ENCODE results near the gene ACSL3.

Gene ACSL3

GRCh38 chr2:222942561-222942960 lies 81.7 kb downstream of the ACSL3 start:
- no peak for DNase-seq (ENCODE audit: low spot score)

DNA sequence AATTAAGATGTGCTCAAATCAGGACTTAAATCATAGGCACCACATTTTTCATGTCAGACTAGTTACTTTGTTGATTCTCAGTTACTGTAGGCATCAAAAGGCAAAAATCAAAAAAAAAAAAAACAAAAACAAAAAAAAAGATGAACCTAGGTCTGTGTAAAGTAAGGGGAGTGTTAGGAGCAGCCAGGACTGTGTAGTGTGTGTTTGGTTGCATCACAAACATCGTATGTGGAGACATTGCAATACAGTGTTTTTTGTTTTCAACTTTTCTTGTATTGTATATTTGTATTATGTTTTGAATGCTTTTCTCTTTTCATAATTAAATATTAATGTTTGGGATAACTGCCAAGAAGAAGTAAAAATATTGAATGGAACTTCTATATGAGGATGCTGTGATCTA lies 82.1 kb downstream of the ACSL3 start:
- no peak for DNase-seq (ENCODE audit: low spot score)

DNA sequence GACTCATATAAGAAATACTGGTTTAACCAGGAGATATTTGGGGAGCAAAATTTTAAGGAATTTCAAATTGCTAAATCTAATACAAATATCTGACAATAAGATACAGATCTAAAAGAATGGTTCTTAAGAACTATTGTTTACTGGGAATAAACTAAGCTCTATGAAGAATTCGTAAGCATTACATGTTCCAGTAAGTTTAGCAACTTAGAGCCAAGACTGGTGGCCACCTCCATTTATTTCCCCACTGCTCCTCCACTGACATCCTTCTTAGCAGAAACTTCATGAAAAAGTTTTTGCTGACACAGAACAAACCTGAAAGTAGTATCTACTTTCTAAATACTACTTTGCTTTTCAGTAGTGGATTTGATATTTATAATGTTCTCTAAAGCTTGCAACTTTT lies 83.0 kb downstream of the ACSL3 start:
- DNase-seq (ENCODE audit: low spot score): peak; percentile 16

DNA sequence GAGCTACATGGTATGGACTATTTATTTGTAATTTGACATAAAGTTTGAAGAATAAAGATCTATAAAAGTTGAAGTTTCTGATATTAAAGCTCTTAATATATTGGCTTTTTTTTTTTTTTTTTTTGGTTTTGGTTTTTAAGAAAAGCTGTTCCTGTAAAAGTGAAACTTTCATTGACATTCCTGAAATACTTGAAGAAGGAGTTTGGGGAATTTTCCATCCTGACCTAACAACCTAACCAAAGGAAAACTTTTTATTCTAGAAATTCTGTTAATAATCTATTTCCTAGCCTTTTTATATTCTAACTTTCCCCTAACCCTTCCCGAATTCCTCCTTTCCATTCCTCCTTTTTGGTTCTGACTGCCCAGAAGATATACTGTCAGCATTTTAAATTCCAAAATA lies 83.7 kb downstream of the ACSL3 start:
- DNase-seq (ENCODE audit: low spot score): no peak

DNA sequence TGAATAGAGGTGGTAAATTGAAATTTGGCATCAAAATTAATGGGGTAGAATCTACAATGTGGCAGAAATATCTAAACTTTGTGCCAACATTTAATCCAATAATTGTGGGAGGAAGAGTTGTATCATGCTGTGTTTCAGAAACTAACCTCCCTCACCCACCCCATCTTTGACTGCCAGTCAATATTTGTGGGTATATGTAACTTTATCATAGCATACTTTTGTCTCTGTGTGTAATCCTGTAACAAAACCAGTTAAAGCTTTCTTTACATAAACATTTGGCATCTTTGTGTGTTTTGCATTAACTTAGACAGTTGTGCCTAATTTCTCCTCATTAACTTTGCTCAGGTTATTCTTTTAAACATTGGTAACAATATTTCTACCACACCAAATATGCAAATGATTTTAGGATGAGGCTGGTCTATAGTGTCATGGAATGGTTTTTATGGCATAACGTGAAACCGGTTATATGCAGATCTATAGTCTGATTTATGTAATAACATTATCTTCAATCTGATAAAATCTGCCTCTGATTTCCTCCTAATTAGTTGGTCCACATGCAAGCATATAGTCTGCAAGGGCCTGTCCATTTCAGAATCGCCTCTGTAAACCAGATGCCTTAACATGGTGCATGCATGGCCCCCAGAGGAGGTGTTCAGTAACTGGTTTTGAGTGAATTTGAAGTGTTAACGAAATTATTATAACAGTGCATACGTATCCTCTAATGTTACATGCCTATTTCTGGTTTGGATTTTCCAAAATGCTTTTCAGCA lies 84.3 kb downstream of the ACSL3 start:
- DNase-seq (ENCODE audit: low spot score): no peak

DNA sequence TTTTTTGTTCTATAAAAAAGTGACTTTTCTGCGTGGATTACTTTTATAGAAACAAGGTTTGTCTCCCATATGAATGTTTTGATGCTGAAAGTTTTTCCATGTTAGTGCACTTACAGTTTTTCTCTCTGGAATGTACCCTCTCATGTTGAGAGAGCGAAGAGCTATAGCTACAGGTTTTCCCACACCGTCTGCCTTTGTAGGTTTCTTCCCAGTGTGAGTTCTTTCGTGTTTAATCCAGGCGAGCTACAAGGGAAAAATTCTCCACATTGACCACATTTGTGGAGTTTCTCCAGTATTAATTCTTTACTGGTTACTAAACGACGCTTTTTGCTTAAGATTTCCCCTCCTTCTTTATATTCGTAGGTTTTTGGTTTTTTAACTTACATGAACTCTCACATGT lies 85.1 kb downstream of the ACSL3 start:
- no peak for DNase-seq (ENCODE audit: low spot score)

GRCh38 chr2:222946700-222947287 lies 86.0 kb downstream of the ACSL3 start:
- DNase-seq (ENCODE audit: low spot score): no peak

- no peak for DNase-seq (ENCODE audit: low spot score)
Observed at GRCh38 chr2:222949073-222949472, 88.2 kb downstream of the ACSL3 start.

DNA sequence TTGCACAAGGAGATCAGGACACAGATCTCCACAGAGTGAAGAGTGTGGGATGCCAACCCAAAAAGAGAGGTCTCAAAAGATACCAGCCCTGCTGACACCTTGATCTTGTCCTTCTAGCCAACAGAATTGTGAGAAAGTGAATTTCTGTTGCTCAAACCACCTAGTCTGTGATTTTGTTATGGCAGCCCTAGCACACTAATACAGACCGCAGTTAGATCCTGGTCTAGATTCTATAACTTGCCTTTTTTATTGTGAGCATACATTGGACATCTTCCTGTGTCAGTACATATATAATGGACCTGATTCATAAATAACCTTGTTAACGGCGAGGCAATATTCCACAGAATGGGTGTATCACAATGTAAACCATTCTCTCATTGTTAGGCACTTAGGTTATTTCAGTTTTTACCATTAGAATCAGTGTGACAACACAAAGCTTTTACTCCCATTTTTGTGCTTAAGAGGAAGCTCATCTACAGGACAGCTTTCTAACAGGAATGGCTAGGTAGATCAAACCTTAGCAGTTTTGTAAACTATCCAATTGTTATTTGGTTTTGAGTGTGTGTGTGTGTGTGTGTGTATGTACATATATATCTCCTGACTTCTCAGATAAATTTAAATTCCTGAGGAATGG lies 89.0 kb downstream of the ACSL3 start:
- DNase-seq (ENCODE audit: low spot score): no peak

DNA sequence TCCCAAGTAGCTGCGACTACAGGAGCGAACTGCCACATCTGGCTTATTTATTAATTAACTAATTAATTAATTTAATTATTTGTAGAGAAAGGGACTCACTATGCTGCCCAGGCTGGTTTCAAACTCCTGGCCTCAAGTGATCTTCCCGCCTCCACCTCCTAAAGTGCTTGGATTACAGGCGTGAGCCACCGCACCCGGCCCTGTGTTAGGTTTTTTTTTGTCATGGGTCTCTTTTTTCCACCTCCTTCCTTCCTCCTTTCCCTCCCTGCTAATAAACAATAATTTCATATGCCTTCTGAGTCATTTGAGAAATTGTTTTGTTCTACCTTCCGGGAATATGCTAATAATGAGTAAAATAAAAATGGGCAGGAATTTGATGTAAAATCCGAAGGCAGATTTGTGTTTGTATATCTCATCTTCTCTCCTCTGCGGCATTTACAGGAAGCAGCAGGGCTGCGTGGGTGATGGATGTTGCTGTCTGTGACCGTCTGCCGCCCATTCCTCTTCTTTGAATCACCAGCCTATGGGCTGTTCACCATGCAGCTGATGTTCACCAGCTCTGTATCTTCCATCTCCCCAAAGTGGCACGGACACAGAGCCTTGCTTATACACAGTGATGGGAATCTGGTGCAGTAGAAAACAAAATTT lies 89.9 kb downstream of the ACSL3 start:
- peak; percentile 70 for DNase-seq (ENCODE audit: low spot score)

DNA sequence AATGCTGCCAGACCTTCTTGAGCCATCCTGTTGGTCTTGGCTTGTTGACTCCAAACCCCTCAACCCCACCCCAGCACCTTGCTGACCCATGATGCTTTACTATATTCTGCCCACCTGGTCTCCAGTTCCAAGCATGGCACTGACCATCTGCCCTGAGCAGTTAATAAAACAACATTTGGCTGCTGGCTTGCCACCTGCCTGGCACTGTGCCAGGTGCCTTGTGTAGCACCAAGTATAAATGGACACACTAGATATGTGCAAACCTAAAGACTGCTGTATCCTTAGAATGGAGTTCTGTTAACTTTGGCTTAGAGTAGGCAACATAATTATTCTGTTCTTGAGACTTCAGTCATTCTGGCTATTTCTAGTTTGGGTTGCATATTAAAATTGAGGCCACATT lies 91.4 kb downstream of the ACSL3 start:
- no peak for DNase-seq (ENCODE audit: low spot score)

- DNase-seq (ENCODE audit: low spot score): no peak
Observed at GRCh38 chr2:222955008-222955407, 94.2 kb downstream of the ACSL3 start.

DNA sequence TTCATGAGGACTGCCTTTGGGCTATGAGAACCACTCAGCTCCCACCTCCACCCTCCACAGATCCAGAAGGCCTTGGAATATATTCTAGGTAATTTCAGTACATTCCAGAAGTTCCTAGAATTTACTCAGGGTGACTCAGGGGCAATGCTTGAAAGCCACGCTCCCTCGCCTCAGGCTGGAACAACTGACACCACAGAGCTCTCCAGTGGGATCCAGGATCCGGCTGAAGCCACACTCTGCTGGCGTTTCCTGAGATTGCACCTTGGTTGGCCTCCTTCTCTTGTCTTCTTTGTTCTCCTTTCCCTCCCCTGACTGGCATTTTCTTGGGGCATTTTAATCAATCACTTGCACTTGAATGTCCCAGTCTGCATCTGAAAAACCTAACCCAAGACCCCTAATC lies 98.5 kb downstream of the ACSL3 start:
- DNase-seq (ENCODE audit: low spot score): peak; percentile 92

- DNase-seq (ENCODE audit: low spot score): peak; percentile 36
Observed at GRCh38 chr2:222960126-222960525, 99.3 kb downstream of the ACSL3 start.

DNA sequence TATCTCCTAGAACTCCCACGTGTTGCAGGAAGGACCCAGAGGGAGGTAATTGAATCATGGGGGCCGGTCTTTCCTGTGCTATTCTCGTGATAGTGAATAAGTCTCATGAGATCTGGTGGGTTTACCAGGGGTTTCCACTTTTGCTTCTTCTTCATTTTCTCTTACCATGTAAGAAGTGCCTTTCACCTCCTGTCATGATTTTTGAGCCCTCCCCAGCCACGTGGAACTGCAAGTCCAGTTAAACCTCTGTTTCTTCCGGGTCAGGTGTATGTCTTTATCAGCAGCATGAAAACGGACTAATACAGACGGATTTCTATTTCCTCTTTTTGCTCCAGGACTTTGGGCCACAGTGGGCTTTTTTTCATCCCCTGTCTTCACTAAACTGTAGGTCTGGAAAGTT lies 102.8 kb downstream of the ACSL3 start:
- no peak for DNase-seq (ENCODE audit: low spot score)

DNA sequence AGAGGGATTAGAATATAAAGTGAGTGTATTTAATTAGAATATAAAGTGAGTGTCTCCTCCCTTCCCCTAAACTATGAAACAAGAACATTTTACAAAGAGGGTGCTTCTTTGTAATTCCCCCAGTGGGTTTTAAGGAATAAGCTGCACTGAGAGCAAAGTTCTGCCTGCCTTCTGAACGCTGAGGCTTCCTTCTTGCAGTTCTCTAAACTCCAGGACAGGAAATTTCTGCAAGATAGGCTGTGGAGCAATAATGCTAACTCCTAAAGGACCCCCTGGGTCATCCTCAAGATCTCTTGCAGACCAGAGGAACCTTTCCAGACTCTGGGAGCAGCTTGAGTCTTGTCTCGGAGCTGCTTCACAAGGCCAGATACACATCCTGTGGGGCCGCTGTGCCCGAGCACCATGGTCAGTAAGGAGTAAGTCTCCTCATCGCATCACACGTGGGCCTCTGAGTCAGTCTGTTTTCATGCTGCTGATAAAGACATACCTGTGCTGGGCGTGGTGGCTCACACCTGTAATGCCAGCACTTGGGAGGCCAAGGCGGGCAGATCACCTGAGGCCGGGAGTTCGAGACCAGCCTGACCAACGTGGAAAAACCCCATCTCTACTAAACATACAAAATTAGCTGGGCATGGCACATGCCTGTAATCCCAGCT lies 103.7 kb downstream of the ACSL3 start:
- no peak for DNase-seq (ENCODE audit: low spot score)

GRCh38 chr2:222965555-222965954 lies 104.7 kb downstream of the ACSL3 start:
- DNase-seq (ENCODE audit: low spot score): no peak

GRCh38 chr2:222968550-222969155 lies 107.8 kb downstream of the ACSL3 start:
- no peak for DNase-seq (ENCODE audit: low spot score)

- DNase-seq (ENCODE audit: low spot score): peak; percentile 27
Observed at GRCh38 chr2:222969491-222969890, 108.7 kb downstream of the ACSL3 start.

- DNase-seq (ENCODE audit: low spot score): no peak
Observed at GRCh38 chr2:222972420-222972819, 111.6 kb downstream of the ACSL3 start.

- no peak for DNase-seq (ENCODE audit: low spot score)
Observed at GRCh38 chr2:222973237-222973636, 112.4 kb downstream of the ACSL3 start.

DNA sequence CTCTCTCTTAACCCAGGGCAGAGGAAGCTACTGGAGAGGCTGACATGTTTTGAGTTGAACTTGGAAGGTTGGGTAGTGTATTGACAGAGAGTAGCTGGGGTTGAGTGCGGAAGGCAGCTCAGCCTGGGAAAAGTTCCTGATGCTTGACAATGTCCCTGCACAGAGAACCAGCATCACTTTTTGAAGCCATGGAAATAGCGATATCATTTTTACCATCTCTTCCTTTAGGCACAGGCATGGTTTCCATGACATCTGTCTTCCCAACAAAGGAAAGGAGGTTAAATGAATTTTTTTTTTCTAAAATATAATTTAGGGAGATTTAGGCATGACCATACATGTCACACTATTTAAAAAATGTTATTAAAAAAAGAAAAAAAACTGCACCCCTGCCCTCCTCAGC lies 112.9 kb downstream of the ACSL3 start:
- no peak for DNase-seq (ENCODE audit: low spot score)
